GM18502 (cell line): Measurements from ENCODE around the gene GTPBP1.

ENCODE experiments used
- ATAC-seq: cut with Tn5 transposase; IDR thresholded peaks from one replicate; pipeline ENCODE4 v1.9.1; 2021; ENCODE audit warnings: mild to moderate bottlenecking; ENCODE audit not compliant: unreplicated experiment, poor library complexity

Gene GTPBP1

GRCh38 chr22:38781033-38781432, 75.3 kb downstream of the GTPBP1 start:
- no peak for ATAC-seq

GRCh38 chr22:38782402-38783094, 76.8 kb downstream of the GTPBP1 start:
- ATAC-seq = no peak
